ENCODE results near the gene TMEM35A. TPM values are rescaled to one million over a fixed set of nuclear protein-coding genes. Genes with fewer than 3 reads are reported as not detected.

The TMEM35A gene
- polyA plus RNA-seq (2011; rRNA removed) (1.8 and 2.3 TPM in 2 replicates), polyA minus RNA-seq (2011; rRNA and poly(A)+ RNA removed) (0.98 and 1.8 TPM in 2 replicates)

- ChIA-PET POLR2A (interaction anchor here (0.6 kb wide), 1 partner anchor 23 kb away, joined by 17 read pairs; no protein-coding TSS in a partner anchor), CTCF (no interaction called here)
- DNase-seq (ENCODE audit: low read depth) = no peak
- Histone ChIP-seq H3K4me3 (ENCODE audit: low read depth, low read length) (peak within 1 kb of the TSS; percentile 41), H3K27me3 (ENCODE audit: control insufficient read depth, insufficient read depth, low read length) (no peaks in the 10 kb centered on the region), H3K36me3 (ENCODE audit: control insufficient read depth, insufficient read depth, low read length) (no peaks in the 10 kb centered on the region)
- no peak for TF ChIP-seq CTCF (IDR thresholded peaks at IDR 0.05; ENCODE audit: insufficient read depth, low read depth, low read length)
These were observed at the start of gene TMEM35A for GRCh38 chrX:101078716-101079598. Gene TMEM35A, plus strand, starts transcription at chrX:101078879. Its CDS starts 124 bp downstream, at chrX:101079003.

- no peaks in the 10 kb centered on the region for H3K27me3 ChIP-seq (ENCODE audit: control insufficient read depth, insufficient read depth, low read length)
- H3K36me3 ChIP-seq (ENCODE audit: control insufficient read depth, insufficient read depth, low read length) = no peaks in the 10 kb centered on the region
- DNase-seq (ENCODE audit: low read depth) = no peak
- POLR2A ChIA-PET = no interaction called here
- no peak overlapping the region for H3K4me3 ChIP-seq (ENCODE audit: low read depth, low read length)
- TF ChIP-seq CTCF (IDR thresholded peaks at IDR 0.05; ENCODE audit: insufficient read depth, low read depth, low read length) = no peak
- CTCF ChIA-PET = no interaction called here
These were observed 49.0 kb upstream of the TMEM35A start for GRCh38 chrX:101029665-101030064.

GRCh38 chrX:101037231-101037630 is 41.4 kb upstream of the TMEM35A start:
- POLR2A ChIA-PET = no interaction called here
- Histone ChIP-seq H3K36me3 (ENCODE audit: control insufficient read depth, insufficient read depth, low read length) (no peaks in the 10 kb centered on the region; the same call in 1 of the 2 replicates), H3K4me3 (ENCODE audit: low read depth, low read length) (no peak overlapping the region), H3K27me3 (ENCODE audit: control insufficient read depth, insufficient read depth, low read length) (no peaks in the 10 kb centered on the region)
- CTCF ChIA-PET = no interaction called here
- DNase-seq (ENCODE audit: low read depth) = no peak
- TF ChIP-seq CTCF (IDR thresholded peaks at IDR 0.05; ENCODE audit: insufficient read depth, low read depth, low read length) = no peak

GRCh38 chrX:101040197-101040596 is 38.5 kb upstream of the TMEM35A start:
- no peak for DNase-seq (ENCODE audit: low read depth)
- TF ChIP-seq CTCF (IDR thresholded peaks at IDR 0.05; ENCODE audit: insufficient read depth, low read depth, low read length) = no peak
- Histone ChIP-seq H3K27me3 (ENCODE audit: control insufficient read depth, insufficient read depth, low read length) (no peaks in the 10 kb centered on the region), H3K36me3 (ENCODE audit: control insufficient read depth, insufficient read depth, low read length) (no peaks in the 10 kb centered on the region; the same call in 1 of the 2 replicates), H3K4me3 (ENCODE audit: low read depth, low read length) (no peak overlapping the region)
- ChIA-PET CTCF (interaction anchor here (0.5 to 1.4 kb wide), 2 partner anchors 18 to 73 kb away, joined by 3 to 4 read pairs; no protein-coding TSS in a partner anchor), POLR2A (interaction anchor here (0.5 kb wide), 1 partner anchor 122 kb away, joined by 3 read pairs; no protein-coding TSS in a partner anchor)

GRCh38 chrX:101051153-101051548 is 27.5 kb upstream of the TMEM35A start:
- no peaks in the 10 kb centered on the region for H3K27me3 ChIP-seq (ENCODE audit: control insufficient read depth, insufficient read depth, low read length)
- CTCF ChIA-PET = no interaction called here
- peak overlapping the region; percentile 56 for H3K4me3 ChIP-seq (ENCODE audit: low read depth, low read length)
- POLR2A ChIA-PET = no interaction called here
- no peak for DNase-seq (ENCODE audit: low read depth)
- no peaks in the 10 kb centered on the region for H3K36me3 ChIP-seq (ENCODE audit: control insufficient read depth, insufficient read depth, low read length)
- TF ChIP-seq CTCF (IDR thresholded peaks at IDR 0.05; ENCODE audit: insufficient read depth, low read depth, low read length) = no peak
